Thyroid gland (tissue), 4 donors: ENCODE measurements around the gene H1-8. TPM values are rescaled to one million over a fixed set of nuclear protein-coding genes. Genes with fewer than 3 reads are reported as not detected.

ENCODE experiments used
- DNase-seq, 2 donors: peaks; one replicate each; pipeline ENCODE4 v3.0.0-alpha.2; 2019
- H3K27ac ChIP-seq, 3 donors: fragments of 200-600 bp; sonication (generic); 1 replicate in 2 of 3; 2 replicates in 1 of 3; pipeline ENCODE4 v1.5.1; 2016 to 2019; ENCODE audit warnings: mild to moderate bottlenecking in 1 of 3, moderate library complexity in 1 of 3
- H3K27me3 ChIP-seq: fragments of 200-600 bp; sonication (generic); one replicate; pipeline ENCODE4 v1.5.1; 2019
- H3K36me3 ChIP-seq, 2 donors: fragments of 200-600 bp; sonication (generic); one replicate each; pipeline ENCODE4 v1.5.1; 2016 to 2019
- H3K4me1 ChIP-seq, 2 donors: fragments of 200-600 bp; sonication (generic); one replicate each; pipeline ENCODE4 v1.5.1; 2017 to 2019
- H3K4me3 ChIP-seq, 3 donors: fragments of 200-600 bp; sonication (generic); replicated peaks in 1 of 3; 1 replicate in 2 of 3; 2 replicates in 1 of 3; pipeline ENCODE4 v1.5.1; 2016; ENCODE audit warnings: mild to moderate bottlenecking in 1 of 3
- H3K9me3 ChIP-seq: fragments of 200-600 bp; sonication (generic); one replicate; pipeline ENCODE4 v1.5.1; 2017
- CTCF ChIP-seq, 6 experiments: fragments of 200-600 bp in 3 of 6; fragments of 450-650 bp in 3 of 6; sonication (generic) in 3 of 6; IDR thresholded peaks; one replicate each; pipeline ENCODE4 v1.5.1; 2016 to 2019; ENCODE audit warnings: antibody characterized with exemption in 6 of 6, mild to moderate bottlenecking in 2 of 6, inconsistent platforms in 1 of 6, moderate library complexity in 1 of 6
- POLR2A ChIP-seq, 2 donors: fragments of 450-650 bp; IDR thresholded peaks; one replicate each; pipeline ENCODE4 v1.6.1; 2017; ENCODE audit warnings: antibody characterized with exemption in 2 of 2, mild to moderate bottlenecking in 2 of 2, moderate library complexity in 1 of 2
- WGBS, 2 donors: methylation state at CpG; one replicate each; pipeline ENCODE4 v1.1.5; 2017; 5-methylcytosine and 5-hydroxymethylcytosine counted together
- intact Hi-C: fragments of 100-400 bp; cut with DNase I; formaldehyde crosslinking; loops from one replicate; pipeline ENCODE4 v1.15.1; 2023
- total RNA-seq, 4 donors: library from RNA; depleted of rRNA; stranded (reverse); fragments of >200 nt; gene quantifications; one replicate each; pipeline ENCODE4 v1.2.3, GENCODE V29; 2016

Gene H1-8
- total RNA-seq, 4 donors from 2014 or later, result not detected

GRCh38 chr3:129552287-129553050 is 9.5 kb downstream of the H1-8 start:
- H3K4me3 ChIP-seq, result no peak overlapping the region
- H3K4me1 ChIP-seq, result peaks cover 7 to 27% of the 10 kb centered on the region in 2 donors
- peaks cover 6 to 7% of the 10 kb centered on the region in 2 donors for H3K36me3 ChIP-seq
- DNase-seq, result no peak
- no peak overlapping the region for H3K27ac ChIP-seq
- WGBS, 2 donors, result 68 to 75% methylated on average over 10 of the region's 10 CpGs
- no peak for TF ChIP-seq POLR2A (IDR thresholded peaks at IDR 0.05)
- H3K27me3 ChIP-seq, result no peaks in the 10 kb centered on the region
- no peaks in the 10 kb centered on the region for H3K9me3 ChIP-seq
- intact Hi-C loops, result no loop called here

- Histone ChIP-seq H3K27ac (no peak overlapping the region), H3K36me3 (peaks cover 6 to 7% of the 10 kb centered on the region in 2 donors), H3K27me3 (no peaks in the 10 kb centered on the region), H3K9me3 (no peaks in the 10 kb centered on the region), H3K4me3 (no peak overlapping the region), H3K4me1 (peaks cover 7 to 34% of the 10 kb centered on the region in 2 donors)
- intact Hi-C loops, result no loop called here
- 75 to 83% methylated on average over 1 to 6 of the region's 6 CpGs for WGBS, 2 donors
- no peak for DNase-seq
- TF ChIP-seq POLR2A (IDR thresholded peaks at IDR 0.05) (no peak), CTCF (IDR thresholded peaks at IDR 0.05) (no peak)
These were observed 10.2 kb downstream of the H1-8 start for GRCh38 chr3:129553171-129553570.

- no peak overlapping the region for H3K4me3 ChIP-seq
- H3K36me3 ChIP-seq, result peaks cover 6 to 7% of the 10 kb centered on the region in 2 donors
- H3K27me3 ChIP-seq, result no peaks in the 10 kb centered on the region
- 75 to 78% methylated on average over 15 of the region's 15 CpGs for WGBS, 2 donors
- DNase-seq, result no peak
- no peak overlapping the region for H3K27ac ChIP-seq
- peaks cover 9 to 39% of the 10 kb centered on the region in 2 donors for H3K4me1 ChIP-seq
- intact Hi-C loops, result no loop called here
- no peak for TF ChIP-seq POLR2A (IDR thresholded peaks at IDR 0.05)
- no peak for TF ChIP-seq CTCF (IDR thresholded peaks at IDR 0.05)
- H3K9me3 ChIP-seq, result no peaks in the 10 kb centered on the region
These were observed 10.7 kb downstream of the H1-8 start for GRCh38 chr3:129553719-129554118.

- intact Hi-C loops, result no loop called here
- 48 to 53% methylated on average over 10 to 13 of the region's 13 CpGs for WGBS, 2 donors
- Histone ChIP-seq H3K27ac (no peak overlapping the region), H3K4me3 (no peak overlapping the region), H3K27me3 (no peaks in the 10 kb centered on the region), H3K9me3 (no peaks in the 10 kb centered on the region), H3K36me3 (peaks cover 6 to 8% of the 10 kb centered on the region in 2 donors), H3K4me1 (peaks cover 12 to 47% of the 10 kb centered on the region in 2 donors)
- DNase-seq, result no peak
- TF ChIP-seq CTCF (IDR thresholded peaks at IDR 0.05) (no peak), POLR2A (IDR thresholded peaks at IDR 0.05) (no peak)
These were observed 11.6 kb downstream of the H1-8 start for GRCh38 chr3:129554356-129555152.

GRCh38 chr3:129555153-129555550 is 12.2 kb downstream of the H1-8 start:
- DNase-seq, result no peak
- Histone ChIP-seq H3K9me3 (no peaks in the 10 kb centered on the region), H3K4me3 (no peak overlapping the region), H3K36me3 (peaks cover 6 to 13% of the 10 kb centered on the region in 2 donors), H3K27ac (no peak overlapping the region), H3K27me3 (no peaks in the 10 kb centered on the region), H3K4me1 (peaks cover 12 to 53% of the 10 kb centered on the region in 2 donors)
- WGBS, 2 donors, result 27 to 46% methylated on average over 8 to 13 of the region's 15 CpGs
- intact Hi-C loops, result no loop called here
- TF ChIP-seq POLR2A (IDR thresholded peaks at IDR 0.05), result no peak
